ENCODE measurements around the gene OSBPL1A.

DNA sequence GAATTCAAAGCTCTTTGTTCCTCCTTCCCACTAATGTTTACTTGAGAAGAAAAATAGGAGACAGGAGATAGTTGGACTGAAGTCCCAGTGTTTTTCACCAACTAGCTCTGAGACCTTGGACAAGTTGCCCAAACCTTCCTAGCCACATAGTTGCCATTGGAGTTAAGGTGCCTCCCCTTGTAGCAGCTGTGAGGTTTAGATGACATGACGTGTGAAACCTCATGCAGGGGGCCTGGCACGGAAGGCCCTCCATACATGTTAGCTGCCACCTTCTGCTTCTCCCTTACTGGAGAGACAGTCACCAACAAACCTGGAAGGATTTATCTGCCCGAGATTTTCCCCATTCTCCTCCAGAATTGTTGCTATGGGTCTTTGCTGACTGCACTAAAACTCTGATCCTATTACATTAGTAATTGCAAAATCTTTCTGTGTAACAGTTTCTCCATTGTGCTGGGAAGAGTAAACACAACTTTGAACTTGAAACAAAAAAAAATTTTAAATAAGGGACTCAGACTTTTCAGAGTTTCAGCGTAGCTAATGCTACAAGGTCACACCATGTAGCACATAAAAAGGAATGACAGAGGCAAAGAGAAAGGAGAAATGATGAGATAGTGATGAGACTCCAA, 282.6 kb downstream of the OSBPL1A start:
- TF ChIP-seq EZH2 (IDR thresholded peaks at IDR 0.05; ENCODE audit: borderline replicate concordance, low read length) = no peak
- TF ChIP-seq, protein P1, sequence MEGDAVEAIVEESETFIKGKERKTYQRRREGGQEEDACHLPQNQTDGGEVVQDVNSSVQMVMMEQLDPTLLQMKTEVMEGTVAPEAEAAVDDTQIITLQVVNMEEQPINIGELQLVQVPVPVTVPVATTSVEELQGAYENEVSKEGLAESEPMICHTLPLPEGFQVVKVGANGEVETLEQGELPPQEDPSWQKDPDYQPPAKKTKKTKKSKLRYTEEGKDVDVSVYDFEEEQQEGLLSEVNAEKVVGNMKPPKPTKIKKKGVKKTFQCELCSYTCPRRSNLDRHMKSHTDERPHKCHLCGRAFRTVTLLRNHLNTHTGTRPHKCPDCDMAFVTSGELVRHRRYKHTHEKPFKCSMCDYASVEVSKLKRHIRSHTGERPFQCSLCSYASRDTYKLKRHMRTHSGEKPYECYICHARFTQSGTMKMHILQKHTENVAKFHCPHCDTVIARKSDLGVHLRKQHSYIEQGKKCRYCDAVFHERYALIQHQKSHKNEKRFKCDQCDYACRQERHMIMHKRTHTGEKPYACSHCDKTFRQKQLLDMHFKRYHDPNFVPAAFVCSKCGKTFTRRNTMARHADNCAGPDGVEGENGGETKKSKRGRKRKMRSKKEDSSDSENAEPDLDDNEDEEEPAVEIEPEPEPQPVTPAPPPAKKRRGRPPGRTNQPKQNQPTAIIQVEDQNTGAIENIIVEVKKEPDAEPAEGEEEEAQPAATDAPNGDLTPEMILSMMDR (conservative IDR thresholded peaks at IDR 0.05 in 1 of 2, IDR thresholded peaks at IDR 0.05 in 1 of 2; ENCODE audit: extremely low read depth in 1 of 2, insufficient read depth in 1 of 2, low read depth in 1 of 2, low read length in 2 of 2) = no peak

All from mammary epithelial cell (primary cell).